NOMO-1 treated with dmso at 0.1 percent for 144 hours (cell line): ENCODE results near the gene JARID2.

Source experiments
- DNase-seq: peaks from one replicate; lab custom pipeline; 2025; ENCODE audit not compliant: unreplicated experiment; lab: John Stamatoyannopoulos, UW

Gene JARID2

DNA sequence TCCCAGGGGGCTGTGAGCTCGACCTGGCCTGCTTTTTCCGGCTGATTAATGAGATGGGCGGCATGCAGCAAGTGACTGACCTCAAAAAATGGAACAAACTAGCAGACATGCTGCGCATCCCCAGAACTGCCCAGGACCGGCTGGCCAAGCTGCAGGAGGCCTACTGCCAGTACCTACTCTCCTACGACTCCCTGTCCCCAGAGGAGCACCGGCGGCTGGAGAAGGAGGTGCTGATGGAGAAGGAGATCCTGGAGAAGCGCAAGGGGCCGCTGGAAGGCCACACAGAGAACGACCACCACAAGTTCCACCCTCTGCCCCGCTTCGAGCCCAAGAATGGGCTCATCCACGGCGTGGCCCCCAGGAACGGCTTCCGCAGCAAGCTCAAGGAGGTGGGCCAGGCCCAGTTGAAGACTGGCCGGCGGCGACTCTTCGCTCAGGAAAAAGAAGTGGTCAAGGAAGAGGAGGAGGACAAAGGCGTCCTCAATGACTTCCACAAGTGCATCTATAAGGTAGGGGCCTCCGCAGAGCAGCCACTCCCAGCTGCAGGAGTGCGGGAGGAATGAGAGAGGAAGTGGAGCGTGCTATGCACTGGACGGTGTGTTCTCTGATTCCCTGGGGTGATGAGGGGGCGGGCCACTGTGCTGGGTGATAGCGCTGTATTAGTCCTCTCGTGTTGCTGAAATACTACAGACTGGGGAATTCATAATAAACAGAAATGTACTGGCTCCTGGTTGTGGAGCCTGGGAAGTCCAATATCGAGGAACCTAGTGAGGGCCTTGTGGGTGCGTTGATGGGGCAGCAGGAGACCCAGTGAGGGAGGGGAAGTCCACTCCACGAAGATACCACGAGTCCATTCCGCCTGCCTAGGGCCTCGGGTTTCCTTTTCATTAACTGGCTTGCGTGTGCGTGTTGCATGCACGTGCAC is 255.3 kb downstream of the JARID2 start:
- no peak for DNase-seq

- no peak for DNase-seq
These were observed 256.1 kb downstream of the JARID2 start for GRCh38 chr6:15501826-15502445.

DNA sequence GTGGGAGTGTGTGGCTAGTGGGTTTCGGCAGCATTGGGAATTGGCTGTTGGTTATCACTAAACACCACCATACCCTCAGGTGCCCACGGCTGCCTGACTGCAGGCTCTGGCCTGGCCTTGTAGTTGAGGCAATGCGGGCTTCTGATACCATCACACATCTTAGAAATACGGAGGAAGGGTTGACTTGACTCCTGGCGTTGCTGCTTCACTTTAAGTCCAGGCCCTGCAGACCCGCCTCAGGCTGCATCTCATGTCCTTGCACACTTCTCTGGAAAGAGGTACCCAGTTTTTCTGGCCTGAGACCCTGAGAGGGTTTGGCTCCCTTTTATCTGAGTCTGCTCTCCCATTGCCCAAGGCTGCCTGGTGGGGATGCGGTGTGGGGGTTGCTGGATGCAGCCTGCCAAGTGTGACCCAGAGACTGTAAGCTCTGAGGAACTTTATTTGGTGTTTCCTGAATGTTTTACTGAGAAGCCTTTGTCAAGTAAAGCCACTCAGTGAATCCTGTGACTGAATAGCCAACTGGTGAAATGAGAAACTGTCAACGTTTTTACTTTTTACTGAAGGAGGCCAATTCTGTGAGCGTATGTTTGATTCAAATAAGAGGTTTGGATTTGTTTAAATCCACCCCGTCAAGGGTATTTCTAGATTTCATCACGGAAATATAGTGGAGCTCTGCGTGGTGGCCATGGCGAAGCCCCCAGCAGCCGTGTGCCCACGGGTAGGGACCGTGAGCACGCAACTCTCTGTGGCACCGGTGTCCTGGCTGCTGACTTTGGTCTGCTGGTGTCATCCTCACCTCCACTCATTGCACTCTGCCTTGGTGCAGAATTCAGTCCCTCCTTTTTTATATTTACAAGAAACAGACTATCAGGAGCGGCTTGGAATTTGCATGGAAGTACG is 256.8 kb downstream of the JARID2 start:
- no peak for DNase-seq

DNA sequence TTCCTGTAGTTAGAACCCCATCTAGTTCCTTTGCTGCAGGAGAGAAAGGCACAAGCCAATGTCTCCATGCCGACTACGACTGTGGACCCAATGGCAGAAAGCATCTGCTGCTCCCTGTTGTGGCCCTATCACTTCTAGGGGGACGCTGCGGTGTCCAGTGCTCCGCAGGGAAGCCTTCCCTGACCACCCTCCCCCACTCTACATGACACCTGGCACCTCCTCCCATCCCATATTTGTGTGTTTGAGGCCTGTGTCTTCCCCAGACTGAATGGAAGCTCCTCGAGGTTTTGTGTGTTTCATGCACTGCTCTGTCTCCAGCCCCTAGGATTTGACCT is 257.4 kb downstream of the JARID2 start:
- no peak for DNase-seq

GRCh38 chr6:15504040-15504495 is 258.2 kb downstream of the JARID2 start:
- DNase-seq = no peak

GRCh38 chr6:15504581-15505350 is 258.9 kb downstream of the JARID2 start:
- DNase-seq = no peak

DNA sequence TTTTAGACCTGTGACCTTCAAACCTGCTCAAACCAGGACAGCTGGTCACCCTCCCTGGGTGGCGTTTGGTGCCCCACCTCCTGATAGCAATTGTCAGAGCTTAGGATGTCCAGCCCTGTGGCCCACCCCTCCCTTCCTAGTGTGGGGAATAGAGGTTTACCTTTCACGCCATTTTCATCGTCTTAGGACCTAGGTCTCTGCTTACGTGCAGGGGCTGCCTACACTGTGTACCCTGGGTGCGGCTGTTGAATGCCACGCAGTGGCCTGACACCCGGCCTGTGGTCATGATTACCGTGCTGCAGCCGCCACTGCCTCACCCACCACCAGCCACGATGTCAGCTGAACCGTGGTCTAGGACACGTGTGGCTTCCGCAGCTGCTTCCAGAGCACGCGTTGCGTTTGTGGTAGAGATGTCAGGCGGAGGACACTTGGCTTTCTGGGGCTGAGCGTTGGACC is 259.6 kb downstream of the JARID2 start:
- DNase-seq = no peak

DNA sequence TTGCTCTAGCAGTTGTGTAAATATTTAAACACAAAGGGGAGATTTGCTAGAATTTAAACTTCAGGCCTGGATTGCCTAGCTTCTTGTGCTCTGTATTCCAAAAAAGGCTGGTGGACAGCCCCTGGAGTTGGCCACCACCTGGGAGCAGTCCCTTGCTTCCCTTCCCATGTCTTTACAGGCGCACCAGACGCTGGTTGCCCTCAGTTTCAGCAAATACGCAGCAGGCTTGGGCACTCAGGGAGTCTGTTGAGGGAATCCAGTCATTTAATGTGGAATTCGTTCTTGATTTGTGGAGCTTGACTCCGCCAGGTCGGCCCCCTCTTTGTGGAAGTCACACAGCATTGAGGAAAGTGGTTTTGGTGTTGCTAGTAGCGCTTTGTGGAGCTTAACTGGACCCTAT is 260.2 kb downstream of the JARID2 start:
- DNase-seq = no peak

DNA sequence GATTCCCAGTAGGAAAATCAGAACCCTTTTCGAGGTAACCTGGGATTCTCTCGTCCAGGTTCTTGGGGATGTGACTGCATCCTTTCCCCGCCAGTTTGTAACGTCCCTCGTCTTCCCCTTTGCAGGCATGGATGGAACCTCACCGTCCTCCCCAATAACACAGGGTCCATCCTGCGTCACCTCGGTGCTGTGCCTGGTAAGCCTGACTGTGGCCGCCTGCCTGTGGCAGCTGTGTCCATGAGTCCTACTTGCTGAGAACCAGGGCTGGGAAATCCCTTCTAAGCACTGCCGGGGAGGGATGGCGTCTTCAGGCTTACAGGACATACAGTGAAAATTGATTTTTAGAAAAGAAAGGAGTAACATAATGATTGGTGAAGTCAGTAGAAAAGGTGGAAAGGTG is 261.4 kb downstream of the JARID2 start:
- DNase-seq = no peak

- DNase-seq = no peak
These were observed 261.9 kb downstream of the JARID2 start for GRCh38 chr6:15507746-15508145.

DNA sequence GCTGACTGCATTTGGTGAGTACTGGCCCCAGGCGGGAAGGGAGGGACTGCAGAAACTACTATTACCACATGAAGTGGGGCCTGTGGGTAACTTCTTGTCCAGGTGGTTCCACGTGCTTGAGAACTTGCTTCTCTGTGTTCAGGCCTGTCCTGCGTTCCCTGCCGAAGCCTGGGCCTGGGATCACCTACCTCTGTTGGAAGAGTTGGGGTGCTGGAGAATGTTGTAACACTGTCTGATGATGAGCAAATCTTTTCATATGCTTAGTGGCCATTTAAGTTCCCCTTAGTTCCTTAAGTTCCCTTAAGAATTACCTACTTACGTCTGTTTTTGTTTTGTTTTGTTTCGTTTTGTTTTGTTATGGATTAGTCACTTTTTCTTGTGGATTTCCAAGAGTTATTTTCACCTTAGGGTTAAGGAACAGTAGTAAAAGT is 262.6 kb downstream of the JARID2 start:
- no peak for DNase-seq

GRCh38 chr6:15508931-15509330 is 263.1 kb downstream of the JARID2 start:
- DNase-seq = no peak

GRCh38 chr6:15509335-15509933 is 263.6 kb downstream of the JARID2 start:
- DNase-seq = no peak

- DNase-seq = no peak
These were observed 264.3 kb downstream of the JARID2 start for GRCh38 chr6:15510121-15510520.

DNA sequence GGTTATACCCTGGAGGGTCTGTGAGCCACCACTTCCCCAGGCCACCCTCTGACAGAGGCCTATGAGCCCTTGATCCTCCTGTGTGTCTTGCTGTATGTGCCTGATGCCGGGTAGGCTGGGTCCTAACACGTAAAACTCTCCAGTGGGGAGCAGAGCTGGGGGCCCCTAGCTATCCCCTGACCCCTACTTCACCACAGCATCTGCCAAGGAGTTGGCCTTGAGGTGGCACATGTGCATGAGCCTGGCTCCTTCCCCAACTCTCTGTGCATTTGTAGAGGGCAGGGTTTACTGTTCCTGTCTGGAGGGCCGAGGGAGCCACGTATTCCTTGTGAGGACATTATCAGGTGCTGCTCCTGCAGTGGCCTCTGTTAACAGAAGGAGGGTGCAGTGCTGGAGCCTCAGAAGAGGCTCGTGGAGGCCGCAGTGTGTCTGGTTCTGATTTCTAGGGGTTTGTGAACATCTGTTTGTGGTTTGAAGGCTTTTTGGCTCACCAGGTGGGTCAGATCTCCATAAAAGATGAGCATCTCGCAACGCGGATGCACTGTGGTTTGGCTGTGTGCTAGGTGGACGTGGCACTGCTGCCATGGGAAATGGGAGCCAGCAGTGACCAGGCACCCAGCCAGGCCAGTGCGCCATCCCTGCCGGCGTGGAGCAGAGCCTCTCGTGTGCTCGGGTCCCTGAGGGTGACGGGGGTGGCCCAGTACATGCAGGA is 264.8 kb downstream of the JARID2 start:
- DNase-seq = no peak

- no peak for DNase-seq
These were observed 265.6 kb downstream of the JARID2 start for GRCh38 chr6:15511248-15512125.

- no peak for DNase-seq
These were observed 266.3 kb downstream of the JARID2 start for GRCh38 chr6:15512126-15512525.

- no peak for DNase-seq
These were observed 266.9 kb downstream of the JARID2 start for GRCh38 chr6:15512721-15513120.
